BE2C (cell line): ENCODE measurements around the gene GLCE.

Experiments
- DNase-seq: peaks from one replicate; pipeline ENCODE4 v3.0.0-alpha.2; 2020
- H3K27me3 ChIP-seq: fragments of 250-450 bp; sonication (Bioruptor Pico); 2 replicates; pipeline ENCODE4 v1.5.1; 2020; ENCODE audit warnings: mild to moderate bottlenecking
- H3K36me3 ChIP-seq: fragments of 250-450 bp; sonication (Bioruptor Pico); 2 replicates; pipeline ENCODE4 v1.5.1; 2020; ENCODE audit warnings: mild to moderate bottlenecking
- H3K4me1 ChIP-seq: fragments of 250-450 bp; sonication (Bioruptor Pico); 2 replicates; pipeline ENCODE4 v1.5.1; 2020
- H3K4me3 ChIP-seq: 2 replicates; pipeline ENCODE4 v1.5.1; 2011; ENCODE audit warnings: low read depth, low read length
- H3K9me3 ChIP-seq: fragments of 250-450 bp; sonication (Bioruptor Pico); 2 replicates; pipeline ENCODE4 v1.5.1; 2020
- TF ChIP-seq, protein P1 (sequence below): IDR thresholded peaks from 2 replicates; pipeline ENCODE4 v1.5.1; 2012; ENCODE audit warnings: mild to moderate bottlenecking, low read depth, low read length

Gene GLCE

DNA sequence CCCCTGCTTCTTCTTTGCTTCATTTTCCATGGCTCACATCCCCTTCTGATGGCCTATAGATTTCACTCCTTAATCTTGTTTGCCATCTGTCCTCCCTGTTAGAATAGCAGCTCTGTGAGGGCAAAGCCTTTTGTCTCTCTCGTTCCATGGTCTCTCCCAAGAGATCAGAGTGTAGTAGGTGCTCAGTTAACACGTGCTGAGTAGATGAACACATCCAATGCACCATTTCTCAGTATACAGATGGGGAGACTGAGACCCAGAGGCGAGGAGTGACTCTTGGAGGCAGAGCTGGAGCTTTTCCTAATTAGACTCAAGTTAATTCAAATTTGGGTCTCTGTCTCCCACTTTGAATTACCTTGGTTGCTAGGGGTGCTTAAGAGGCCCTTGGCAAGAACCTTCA, 142.5 kb downstream of the GLCE start:
- H3K9me3 ChIP-seq = no peaks in the 10 kb centered on the region
- no peaks in the 10 kb centered on the region for H3K36me3 ChIP-seq
- peaks cover 15% of the 10 kb centered on the region for H3K27me3 ChIP-seq
- H3K4me1 ChIP-seq = no peaks in the 10 kb centered on the region
- TF ChIP-seq, protein P1, sequence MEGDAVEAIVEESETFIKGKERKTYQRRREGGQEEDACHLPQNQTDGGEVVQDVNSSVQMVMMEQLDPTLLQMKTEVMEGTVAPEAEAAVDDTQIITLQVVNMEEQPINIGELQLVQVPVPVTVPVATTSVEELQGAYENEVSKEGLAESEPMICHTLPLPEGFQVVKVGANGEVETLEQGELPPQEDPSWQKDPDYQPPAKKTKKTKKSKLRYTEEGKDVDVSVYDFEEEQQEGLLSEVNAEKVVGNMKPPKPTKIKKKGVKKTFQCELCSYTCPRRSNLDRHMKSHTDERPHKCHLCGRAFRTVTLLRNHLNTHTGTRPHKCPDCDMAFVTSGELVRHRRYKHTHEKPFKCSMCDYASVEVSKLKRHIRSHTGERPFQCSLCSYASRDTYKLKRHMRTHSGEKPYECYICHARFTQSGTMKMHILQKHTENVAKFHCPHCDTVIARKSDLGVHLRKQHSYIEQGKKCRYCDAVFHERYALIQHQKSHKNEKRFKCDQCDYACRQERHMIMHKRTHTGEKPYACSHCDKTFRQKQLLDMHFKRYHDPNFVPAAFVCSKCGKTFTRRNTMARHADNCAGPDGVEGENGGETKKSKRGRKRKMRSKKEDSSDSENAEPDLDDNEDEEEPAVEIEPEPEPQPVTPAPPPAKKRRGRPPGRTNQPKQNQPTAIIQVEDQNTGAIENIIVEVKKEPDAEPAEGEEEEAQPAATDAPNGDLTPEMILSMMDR = no peak
- no peak overlapping the region for H3K4me3 ChIP-seq
- no peak for DNase-seq

- Histone ChIP-seq H3K4me1 (no peaks in the 10 kb centered on the region), H3K36me3 (no peaks in the 10 kb centered on the region), H3K27me3 (peaks cover 15% of the 10 kb centered on the region)
Measured at GRCh38 chr15:69303337-69304181, 143.1 kb downstream of the GLCE start.

DNA sequence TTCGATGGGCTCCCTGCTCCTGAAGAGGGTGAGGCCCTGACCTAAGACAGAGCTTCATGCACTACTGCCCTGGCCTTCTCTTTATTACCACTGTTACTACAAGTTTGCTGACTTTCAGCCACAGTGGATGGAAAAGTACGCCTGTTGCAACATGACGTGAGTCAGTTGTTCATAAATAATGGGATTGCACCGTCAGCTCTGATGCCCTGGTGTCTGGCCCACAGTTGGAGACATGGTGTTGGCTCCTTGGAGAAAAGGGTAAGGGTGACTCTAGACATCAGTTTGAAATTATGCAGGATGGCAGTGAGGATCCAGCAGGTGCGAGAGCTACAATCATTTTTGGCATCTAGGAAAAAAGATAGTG, 143.7 kb downstream of the GLCE start:
- no peak for DNase-seq
- H3K4me1 ChIP-seq = no peaks in the 10 kb centered on the region
- TF ChIP-seq, protein P1 = no peak
- H3K27me3 ChIP-seq = peaks cover 11% of the 10 kb centered on the region
- H3K4me3 ChIP-seq = no peak overlapping the region
- no peaks in the 10 kb centered on the region for H3K36me3 ChIP-seq
- H3K9me3 ChIP-seq = no peaks in the 10 kb centered on the region

More at GRCh38 chr15:69303337-69304181, 143.1 kb downstream of the GLCE start:
- TF ChIP-seq, protein P1 = peak; percentile 27
- DNase-seq = no peak
- Histone ChIP-seq H3K4me3 (no peak overlapping the region), H3K9me3 (no peaks in the 10 kb centered on the region)

- H3K4me1 ChIP-seq = no peaks in the 10 kb centered on the region
- TF ChIP-seq, protein P1 = no peak
- DNase-seq = no peak
- no peaks in the 10 kb centered on the region for H3K9me3 ChIP-seq
- H3K36me3 ChIP-seq = no peaks in the 10 kb centered on the region
- no peaks in the 10 kb centered on the region for H3K27me3 ChIP-seq
- H3K4me3 ChIP-seq = no peak overlapping the region
Measured at GRCh38 chr15:69305204-69305931, 144.9 kb downstream of the GLCE start.

- DNase-seq = no peak
- H3K4me1 ChIP-seq = no peaks in the 10 kb centered on the region
- H3K36me3 ChIP-seq = no peaks in the 10 kb centered on the region
- no peaks in the 10 kb centered on the region for H3K27me3 ChIP-seq
- no peaks in the 10 kb centered on the region for H3K9me3 ChIP-seq
- H3K4me3 ChIP-seq = no peak overlapping the region
- TF ChIP-seq, protein P1 = no peak
Measured at GRCh38 chr15:69305933-69306568, 145.6 kb downstream of the GLCE start.

GRCh38 chr15:69307939-69308338, 147.5 kb downstream of the GLCE start:
- no peak for DNase-seq
- TF ChIP-seq, protein P1 = no peak
- Histone ChIP-seq H3K4me1 (no peaks in the 10 kb centered on the region), H3K9me3 (no peaks in the 10 kb centered on the region), H3K27me3 (no peaks in the 10 kb centered on the region), H3K36me3 (no peaks in the 10 kb centered on the region), H3K4me3 (no peak overlapping the region)
